H4 (cell line): ENCODE measurements around the gene SPECC1. TPM values are rescaled to one million over a fixed set of nuclear protein-coding genes. Genes with fewer than 3 reads are reported as not detected.
"Not testable (repeated sequence)": the region's sequence is repeated elsewhere in the genome, so short reads cannot be mapped to it uniquely, and the experiment has no call there.

Experiments used
- DNase-seq: peaks from one replicate; pipeline ENCODE4 v3.0.0-alpha.2; 2015; ENCODE audit warnings: low spot score
- total RNA-seq: library from RNA; depleted of rRNA; stranded (reverse); fragments of >200 nt; shearing (Covaris generic); gene quantifications from 2 replicates; pipeline ENCODE4 v1.2.3, GENCODE V29; 2014

The SPECC1 gene
- total RNA-seq, 1 experiment from 2014 or later = 38.5 TPM

DNA sequence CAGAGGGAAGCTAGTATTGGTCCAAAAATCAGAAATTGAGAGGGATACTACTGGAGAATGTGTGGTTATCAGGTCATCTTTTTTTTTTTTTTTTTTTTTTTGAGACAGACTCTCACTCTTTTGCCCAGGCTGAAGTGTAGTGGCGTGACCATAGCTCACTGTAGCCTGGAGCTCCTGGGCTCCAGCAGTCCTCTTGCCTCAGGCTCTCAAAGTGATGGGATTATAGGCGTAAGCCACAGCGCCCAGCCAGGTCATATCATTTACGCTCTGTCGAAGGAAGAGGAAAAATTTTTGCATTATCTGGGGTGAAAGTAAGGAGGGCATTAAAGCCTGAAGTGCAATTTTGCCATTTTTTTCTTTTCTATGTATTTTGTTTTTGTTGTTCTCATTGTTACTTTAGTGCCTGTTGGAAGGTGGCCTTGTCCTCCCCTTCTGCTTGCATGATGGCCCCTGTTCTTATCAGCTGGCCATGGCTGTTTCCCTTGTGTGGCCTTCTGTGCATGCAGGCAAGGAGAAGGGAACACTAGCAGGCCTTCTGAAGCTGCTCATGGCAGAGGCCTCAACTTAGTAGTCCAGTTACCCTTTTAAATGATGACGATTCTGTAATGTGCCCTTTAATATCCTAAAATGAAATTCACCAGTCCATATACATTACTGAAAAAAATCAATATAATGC is 118.3 kb downstream of the SPECC1 start:
- no peak for DNase-seq

DNA sequence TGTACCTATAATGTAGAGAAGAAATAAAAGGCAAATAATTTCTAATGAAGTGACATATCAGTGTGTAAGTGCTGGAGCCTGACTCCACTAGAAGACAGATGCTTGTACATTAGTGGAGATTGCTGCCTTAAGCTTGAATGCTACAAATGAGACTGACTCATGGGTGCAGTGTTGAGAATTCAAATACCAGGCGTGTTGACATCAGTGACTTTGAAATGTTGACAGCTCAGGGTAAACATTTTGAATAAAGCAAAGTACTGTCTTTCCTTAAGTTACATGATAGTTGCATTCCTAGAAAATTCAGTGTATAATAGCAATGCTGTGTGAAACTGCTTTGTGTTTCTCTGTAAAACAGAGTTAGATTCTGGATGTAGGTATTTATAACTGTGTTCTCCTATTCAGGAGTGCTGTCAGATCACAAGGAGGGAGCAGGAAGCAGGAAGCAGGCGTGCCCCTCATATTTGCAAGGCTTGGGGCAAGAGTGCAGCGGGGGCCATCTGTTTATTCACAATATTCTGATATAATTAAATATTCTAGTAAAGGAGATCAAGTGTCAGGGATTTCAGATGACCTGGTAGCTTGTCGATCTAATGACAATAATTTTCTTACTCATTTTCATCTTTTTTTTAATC is 119.0 kb downstream of the SPECC1 start:
- DNase-seq = no peak

DNA sequence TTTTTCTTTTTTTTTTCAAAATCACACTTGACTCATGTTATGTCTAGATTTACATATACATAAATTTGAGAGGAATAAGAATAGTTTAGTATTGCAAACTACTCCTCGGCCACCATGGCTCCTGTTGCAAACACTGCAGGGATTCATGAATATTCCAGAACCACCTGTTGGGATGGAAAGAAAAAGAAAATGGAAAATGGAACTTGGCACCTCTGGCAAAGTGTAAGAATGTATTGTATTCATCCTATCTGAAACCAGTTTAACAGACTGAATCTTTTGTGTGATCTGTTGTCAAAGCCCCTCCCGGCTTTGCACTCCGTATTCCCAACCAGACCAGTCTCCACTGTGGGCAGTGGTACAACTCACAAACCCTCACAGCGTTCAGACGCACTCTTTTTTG is 124.4 kb downstream of the SPECC1 start:
- no peak for DNase-seq

DNA sequence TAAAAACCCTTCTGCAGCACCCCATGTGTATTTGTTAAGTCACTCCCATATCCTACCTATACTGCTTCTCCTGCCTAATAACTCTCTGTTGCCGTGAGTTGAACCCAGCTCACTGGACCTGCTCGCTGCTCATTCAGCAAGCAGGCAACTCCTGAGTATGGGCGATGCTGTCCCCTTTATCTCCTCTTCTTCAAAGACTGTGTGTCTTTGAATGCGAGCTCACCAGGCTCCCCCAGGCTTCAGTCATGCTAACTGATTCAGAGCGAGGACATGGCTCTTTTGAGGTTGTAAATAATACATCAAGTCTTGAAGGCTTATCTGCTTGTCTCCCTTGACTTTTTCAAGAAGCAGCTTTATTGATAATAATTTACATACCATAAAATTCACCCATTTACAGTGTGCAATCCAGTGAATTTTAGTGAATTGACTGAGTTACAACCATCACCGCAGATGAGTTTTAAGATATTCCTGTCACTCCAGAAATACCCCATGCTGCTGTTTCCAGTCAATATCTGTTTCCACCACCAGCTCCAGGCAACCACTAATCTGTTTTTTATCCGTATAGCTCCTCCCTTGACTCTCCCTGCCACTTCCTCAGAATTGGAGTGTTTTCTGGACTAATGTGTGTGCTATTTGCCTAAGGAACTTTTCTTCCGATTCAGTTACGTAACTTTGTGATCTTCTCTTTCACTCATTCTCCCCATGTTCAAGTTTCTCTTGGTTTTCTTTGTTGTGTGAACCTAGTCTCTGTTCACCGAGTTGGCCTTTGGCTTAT is 132.2 kb downstream of the SPECC1 start:
- DNase-seq = no peak

GRCh38 chr17:20142268-20142667 is 133.1 kb downstream of the SPECC1 start:
- DNase-seq = no peak

- no peak for DNase-seq
Observed at GRCh38 chr17:20143740-20144139, 134.6 kb downstream of the SPECC1 start.

DNA sequence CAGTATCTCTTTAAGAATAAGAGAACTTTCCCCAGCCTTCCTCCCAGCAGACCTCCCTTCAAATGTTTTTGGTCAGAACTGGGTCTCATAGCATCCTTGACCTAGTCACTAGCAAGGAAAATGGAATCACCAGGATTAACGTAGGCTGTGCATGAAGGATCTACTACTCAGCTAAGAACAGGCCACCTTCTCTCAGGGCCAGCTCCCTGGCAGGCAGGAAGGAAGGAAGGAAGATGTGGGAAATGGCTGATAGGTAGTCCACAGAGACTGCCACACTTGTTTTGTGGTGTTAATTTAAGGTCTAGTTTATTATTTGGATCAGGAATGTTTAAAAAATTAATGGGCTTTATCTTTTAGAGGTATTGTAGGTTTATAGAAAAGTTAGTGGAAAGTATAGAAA is 136.4 kb downstream of the SPECC1 start:
- no peak for DNase-seq

DNA sequence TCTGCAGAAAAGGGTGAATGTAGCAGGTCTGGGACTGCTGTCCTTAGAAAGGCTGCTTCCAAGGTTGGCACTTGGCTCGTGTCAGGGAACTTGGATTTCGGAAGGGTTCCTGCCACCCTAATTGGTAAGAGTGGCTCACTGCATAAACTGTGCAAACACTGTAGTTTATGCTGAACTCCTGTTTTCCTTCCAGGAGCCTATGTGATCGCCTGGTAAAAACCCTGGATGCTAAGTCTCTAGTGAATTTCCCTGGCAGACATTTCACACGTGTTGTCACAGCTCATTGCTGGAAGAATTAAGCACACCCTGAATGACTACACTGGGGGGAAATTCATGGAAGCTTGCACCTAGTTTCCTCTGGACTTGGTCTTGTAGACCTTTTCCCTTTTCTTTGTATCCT is 140.1 kb downstream of the SPECC1 start:
- no peak for DNase-seq

- no peak for DNase-seq
Observed at GRCh38 chr17:20151174-20151573, 142.0 kb downstream of the SPECC1 start.

- DNase-seq = no peak
Observed at GRCh38 chr17:20153231-20153630, 144.1 kb downstream of the SPECC1 start.

DNA sequence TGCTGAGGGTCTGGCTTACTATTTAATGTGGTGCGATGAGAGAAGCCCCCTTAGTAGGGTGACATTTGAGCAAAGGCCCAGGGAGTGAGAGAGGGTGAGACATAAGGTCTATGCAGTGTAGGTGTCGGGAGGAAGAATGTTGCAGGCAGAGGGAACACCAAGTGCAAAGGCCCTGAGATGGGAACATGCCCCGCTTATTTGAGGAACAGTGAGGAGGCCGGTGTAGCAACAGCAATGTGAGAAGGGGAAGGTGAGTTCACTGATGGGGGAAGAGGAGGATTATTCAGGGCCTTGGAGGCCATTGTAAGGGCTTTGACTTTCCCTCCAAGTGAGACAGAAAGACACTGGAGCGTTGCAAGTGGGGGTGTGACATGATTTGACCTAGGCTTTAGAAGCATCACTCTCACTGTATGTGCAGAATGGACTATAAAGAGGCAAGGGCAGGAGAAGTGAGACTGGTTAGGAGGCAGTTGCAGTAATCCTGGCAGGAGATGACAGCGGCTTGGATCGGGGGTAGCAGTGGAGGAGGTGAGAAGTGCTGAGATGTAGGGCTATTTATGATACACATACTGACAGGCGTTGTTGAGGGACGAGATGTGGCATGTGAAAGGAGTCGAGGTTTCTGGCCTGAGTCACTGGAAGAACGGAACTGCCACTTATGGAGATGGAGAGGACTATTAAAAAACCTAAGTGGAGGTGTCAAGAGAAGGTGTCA is 145.3 kb downstream of the SPECC1 start:
- DNase-seq = no peak

DNA sequence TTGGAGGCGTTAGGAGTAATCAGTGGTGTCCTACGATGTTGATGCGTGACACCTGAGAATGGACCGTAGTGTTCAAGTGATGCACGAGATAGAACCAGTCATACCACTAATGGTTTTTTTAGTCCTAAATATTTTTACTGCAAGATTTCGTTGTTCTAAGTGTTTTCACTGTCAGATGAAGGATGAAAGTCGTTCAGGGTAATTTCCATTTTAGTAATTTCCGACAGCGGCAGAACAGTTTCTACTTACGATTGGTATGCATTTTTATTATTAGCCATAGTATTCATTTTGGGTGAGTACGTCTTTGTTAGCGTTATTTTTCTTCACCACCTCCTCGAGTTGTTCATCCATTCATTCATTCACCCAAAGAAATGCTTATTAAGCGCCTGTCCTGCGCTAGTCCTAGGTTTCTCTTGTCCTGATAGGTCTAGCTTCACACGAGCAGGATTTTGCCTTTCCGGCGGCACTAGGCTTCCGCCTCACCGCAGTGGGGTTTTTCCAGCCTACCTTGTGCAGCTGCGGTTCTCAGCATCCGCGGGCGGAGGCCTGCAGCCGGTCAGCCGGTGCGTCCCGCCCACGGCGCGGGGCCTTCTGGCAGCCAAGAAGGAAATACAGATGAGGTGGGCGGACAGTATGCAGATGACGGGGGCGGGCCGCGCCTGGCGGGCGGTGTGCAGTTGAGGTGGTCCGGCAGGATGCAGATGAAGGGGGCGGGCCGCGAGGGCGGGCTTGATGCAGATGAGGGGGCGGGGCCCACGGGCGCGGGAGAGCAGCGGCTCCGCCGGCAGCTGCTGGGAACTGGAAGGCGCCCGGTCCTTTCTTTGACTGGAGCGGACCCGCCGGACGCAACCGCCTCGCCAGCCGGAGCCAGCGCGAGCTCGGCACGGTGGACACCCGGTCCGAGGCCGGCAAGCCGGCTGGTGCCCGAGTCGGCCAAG is 146.4 kb downstream of the SPECC1 start:
- peak; percentile 96 for DNase-seq

GRCh38 chr17:20156196-20157000 is 147.2 kb downstream of the SPECC1 start:
- no peak for DNase-seq

GRCh38 chr17:20157001-20157310 is 147.8 kb downstream of the SPECC1 start:
- no peak for DNase-seq

GRCh38 chr17:20158580-20158979 is 149.4 kb downstream of the SPECC1 start:
- DNase-seq = no peak

DNA sequence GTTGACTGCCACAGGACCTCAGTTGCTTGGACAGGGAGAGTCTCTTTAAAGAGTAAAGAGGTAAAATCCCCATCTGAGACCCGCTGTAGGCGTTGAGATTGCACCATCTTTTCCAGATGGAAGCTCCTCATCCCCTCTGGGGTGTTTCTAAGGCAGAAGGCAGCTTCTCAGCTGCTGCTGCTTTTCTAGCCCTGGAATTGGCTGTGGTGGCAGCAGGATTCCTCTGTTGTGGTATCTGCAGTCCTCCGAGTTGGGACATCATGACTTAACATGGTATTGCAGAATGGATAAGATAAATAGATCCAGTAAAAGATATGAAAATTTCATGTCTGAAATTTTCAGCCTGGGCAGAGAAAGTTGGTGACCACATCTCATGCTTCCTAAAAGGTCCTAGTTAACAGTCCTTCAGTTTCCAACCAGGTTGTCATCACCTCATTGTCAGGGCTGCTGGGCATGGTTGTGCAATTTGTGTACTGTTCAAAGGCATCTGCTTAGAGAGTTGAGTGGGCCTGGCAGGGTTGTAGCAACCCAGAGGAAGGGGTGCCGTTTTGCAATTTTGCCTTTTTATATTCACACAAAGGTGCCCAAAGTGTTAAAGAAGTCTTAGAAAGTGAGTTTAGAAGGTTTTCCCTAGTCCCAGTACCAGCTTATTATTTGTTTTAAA is 150.4 kb downstream of the SPECC1 start:
- DNase-seq = no peak

GRCh38 chr17:20165516-20165915 is 156.4 kb downstream of the SPECC1 start:
- DNase-seq = not testable (repeated sequence)

DNA sequence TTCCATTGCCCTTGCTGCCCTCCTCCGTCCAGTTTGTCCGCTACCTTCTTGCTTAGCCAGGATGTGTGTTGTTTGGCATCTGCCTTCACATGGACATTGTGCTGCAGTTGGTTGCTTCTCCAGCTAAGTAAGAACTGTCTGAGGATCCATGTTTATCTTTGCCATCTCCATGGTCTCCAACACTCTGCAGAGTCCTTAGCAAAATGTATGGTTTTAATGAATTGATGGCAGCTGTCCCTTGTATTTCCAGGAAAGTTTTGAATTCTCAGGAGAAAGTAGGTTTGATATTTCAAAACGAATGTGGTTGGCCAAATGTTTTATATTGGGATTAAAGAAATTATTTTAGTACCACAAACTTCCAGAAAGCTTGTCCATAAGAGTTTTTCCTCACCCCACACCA is 160.9 kb downstream of the SPECC1 start:
- DNase-seq = no peak

DNA sequence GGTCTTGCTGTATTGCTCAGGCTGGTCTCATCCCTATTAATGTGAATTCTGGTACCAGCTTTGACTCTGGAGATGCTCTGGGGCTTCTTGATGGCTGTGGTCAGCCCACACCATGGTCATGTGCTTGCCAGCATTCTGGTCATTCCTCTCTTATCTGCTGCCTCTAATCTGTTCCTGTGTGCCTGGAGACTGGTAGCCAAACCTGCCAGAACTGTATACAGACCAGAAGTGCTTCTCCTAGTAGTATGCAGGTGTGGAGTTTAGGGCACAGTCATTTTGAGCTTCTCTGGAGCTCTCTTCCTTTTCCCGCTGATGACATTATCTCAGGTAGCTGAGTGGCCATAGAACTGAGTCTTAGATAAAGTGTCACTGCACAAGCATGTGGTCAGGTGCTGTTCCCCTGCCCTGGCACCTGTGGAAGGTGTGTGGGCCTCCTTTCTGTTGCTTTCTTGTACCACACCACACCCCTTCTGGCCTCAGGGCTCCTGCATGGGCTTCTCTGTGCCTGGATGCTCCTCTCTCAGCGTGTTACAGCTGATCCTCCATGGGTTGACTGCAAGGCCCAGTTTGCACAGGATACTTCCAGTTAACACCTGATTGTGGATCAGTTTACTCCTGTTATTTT is 162.7 kb downstream of the SPECC1 start:
- no peak for DNase-seq

GRCh38 chr17:20172376-20172775 is 163.2 kb downstream of the SPECC1 start:
- DNase-seq = no peak
